Tibial artery (tissue), 4 donors: ENCODE results near the gene CCHCR1.

ENCODE experiments used
- DNase-seq, 2 donors: peaks; one replicate each; pipeline ENCODE4 v3.0.0-alpha.2; 2019
- H3K27ac ChIP-seq, 2 donors: fragments of 200-600 bp; sonication (generic) in 1 of 2; 1 replicate in 1 of 2; 2 replicates in 1 of 2; pipeline ENCODE4 v1.5.1; 2018 to 2019; ENCODE audit warnings: mild to moderate bottlenecking in 1 of 2
- H3K27me3 ChIP-seq, 2 donors: fragments of 200-600 bp; sonication (generic) in 1 of 2; one replicate each; pipeline versions ENCODE4 v1.5.1 to v1.6.0; 2016 to 2019
- H3K36me3 ChIP-seq, 3 donors: fragments of 200-600 bp; sonication (generic) in 2 of 3; one replicate each; pipeline ENCODE4 v1.5.1; 2016 to 2019; ENCODE audit warnings: mild to moderate bottlenecking in 2 of 3
- H3K4me1 ChIP-seq, 4 donors: fragments of 200-600 bp; sonication (generic) in 2 of 4; 1 replicate in 3 of 4; 2 replicates in 1 of 4; pipeline ENCODE4 v1.5.1; 2016 to 2019
- H3K4me3 ChIP-seq, 2 donors: fragments of 200-600 bp; sonication (generic) in 1 of 2; 1 replicate in 1 of 2; 2 replicates in 1 of 2; pipeline ENCODE4 v1.5.1; 2018 to 2019; ENCODE audit warnings: mild to moderate bottlenecking in 2 of 2
- H3K9me3 ChIP-seq, 3 donors: fragments of 200-600 bp; sonication (generic) in 1 of 3; one replicate each; pipeline ENCODE4 v1.5.1; 2016 to 2019
- intact Hi-C: fragments of 100-400 bp; cut with DNase I; formaldehyde crosslinking; loops from one replicate; pipeline ENCODE4 v1.15.0; 2023; ENCODE audit warnings: low total_unique reads
- TF ChIP-seq, protein P1 (sequence below), 2 experiments: fragments of 200-600 bp in 1 of 2; fragments of 450-650 bp in 1 of 2; IDR thresholded peaks; one replicate each; pipeline ENCODE4 v1.5.1; 2017 to 2019; ENCODE audit warnings: antibody characterized with exemption in 2 of 2, mild to moderate bottlenecking in 1 of 2, moderate library complexity in 1 of 2

The CCHCR1 gene

DNA sequence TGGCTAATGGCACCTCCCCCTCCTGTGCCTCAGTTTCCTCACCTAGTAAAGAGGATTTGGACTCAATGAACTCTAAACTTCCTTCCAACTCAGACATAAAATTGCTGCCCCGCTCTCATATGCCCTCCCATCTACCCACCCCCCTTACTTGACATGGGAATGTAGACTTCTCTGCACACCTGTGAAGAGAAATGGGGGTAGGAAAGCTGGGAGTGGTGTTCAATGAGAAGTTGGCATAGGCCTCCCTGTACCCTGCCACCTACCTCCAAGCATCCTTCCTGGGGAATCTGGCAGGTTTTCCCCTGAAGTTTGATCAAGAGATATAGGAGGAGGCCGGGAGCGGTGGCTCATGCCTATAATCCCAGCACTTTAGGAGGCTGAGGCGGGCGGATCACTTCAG is 16.8 kb upstream of the CCHCR1 start:
- Histone ChIP-seq H3K4me3 (no peak overlapping the region), H3K27ac (no peak overlapping the region), H3K27me3 (no peaks in the 10 kb centered on the region), H3K4me1 (no peaks in the 10 kb centered on the region), H3K36me3 (peaks cover 0 to 9% (median 0%) of the 10 kb centered on the region in 3 donors), H3K9me3 (no peaks in the 10 kb centered on the region)
- no peak for DNase-seq
- intact Hi-C loops, result no loop called here
- TF ChIP-seq, protein P1, sequence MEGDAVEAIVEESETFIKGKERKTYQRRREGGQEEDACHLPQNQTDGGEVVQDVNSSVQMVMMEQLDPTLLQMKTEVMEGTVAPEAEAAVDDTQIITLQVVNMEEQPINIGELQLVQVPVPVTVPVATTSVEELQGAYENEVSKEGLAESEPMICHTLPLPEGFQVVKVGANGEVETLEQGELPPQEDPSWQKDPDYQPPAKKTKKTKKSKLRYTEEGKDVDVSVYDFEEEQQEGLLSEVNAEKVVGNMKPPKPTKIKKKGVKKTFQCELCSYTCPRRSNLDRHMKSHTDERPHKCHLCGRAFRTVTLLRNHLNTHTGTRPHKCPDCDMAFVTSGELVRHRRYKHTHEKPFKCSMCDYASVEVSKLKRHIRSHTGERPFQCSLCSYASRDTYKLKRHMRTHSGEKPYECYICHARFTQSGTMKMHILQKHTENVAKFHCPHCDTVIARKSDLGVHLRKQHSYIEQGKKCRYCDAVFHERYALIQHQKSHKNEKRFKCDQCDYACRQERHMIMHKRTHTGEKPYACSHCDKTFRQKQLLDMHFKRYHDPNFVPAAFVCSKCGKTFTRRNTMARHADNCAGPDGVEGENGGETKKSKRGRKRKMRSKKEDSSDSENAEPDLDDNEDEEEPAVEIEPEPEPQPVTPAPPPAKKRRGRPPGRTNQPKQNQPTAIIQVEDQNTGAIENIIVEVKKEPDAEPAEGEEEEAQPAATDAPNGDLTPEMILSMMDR (IDR thresholded peaks at IDR 0.05), result no peak

DNA sequence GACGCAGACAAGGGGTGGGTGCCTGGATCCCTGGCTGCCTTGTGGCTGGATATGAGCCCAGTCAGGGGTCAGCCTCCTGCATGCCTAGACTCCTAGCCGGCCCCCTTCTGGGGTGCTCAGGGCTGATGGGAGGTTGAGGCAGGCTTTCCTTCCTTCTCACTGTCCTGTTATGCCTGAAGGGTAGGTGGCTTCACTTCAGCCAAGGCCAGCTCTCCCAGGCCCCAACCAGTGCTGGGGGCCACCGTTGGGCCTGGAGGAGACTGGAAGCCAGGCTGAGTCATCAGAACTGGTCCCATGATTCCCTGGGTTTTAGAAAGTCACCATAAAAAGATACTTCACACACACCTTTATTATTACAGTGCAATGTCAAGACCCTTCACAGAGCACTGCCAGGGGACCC is 15.8 kb upstream of the CCHCR1 start:
- no peak for DNase-seq
- Histone ChIP-seq H3K27me3 (no peaks in the 10 kb centered on the region), H3K9me3 (no peaks in the 10 kb centered on the region), H3K4me3 (no peak overlapping the region), H3K36me3 (peaks cover 0 to 9% (median 0%) of the 10 kb centered on the region in 3 donors), H3K27ac (no peak overlapping the region), H3K4me1 (no peaks in the 10 kb centered on the region)
- TF ChIP-seq, protein P1 (IDR thresholded peaks at IDR 0.05), result no peak
- intact Hi-C loops, result no loop called here

DNA sequence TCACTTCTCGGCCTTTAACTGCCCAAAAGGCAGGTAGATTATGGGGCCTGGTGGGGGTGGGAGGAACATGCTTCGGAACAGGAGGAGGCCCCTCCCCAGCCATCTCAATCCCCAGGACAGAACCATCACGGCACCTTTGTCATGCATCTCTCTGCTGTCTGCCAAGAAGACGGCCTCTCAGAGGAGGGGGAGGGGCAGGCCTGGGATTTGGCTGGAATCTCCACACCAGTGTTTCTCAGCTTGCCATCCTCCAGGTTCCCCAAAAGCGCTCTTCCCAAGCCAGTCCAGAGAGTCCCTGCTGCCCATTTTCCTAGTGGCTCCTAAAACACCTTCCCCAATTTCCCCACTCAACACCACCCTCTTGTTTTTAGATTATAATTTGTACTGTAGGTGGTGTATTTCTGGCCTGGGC is 15.4 kb upstream of the CCHCR1 start:
- intact Hi-C loops, result no loop called here
- Histone ChIP-seq H3K36me3 (peaks cover 0 to 8% (median 0%) of the 10 kb centered on the region in 3 donors), H3K27ac (no peak overlapping the region), H3K27me3 (no peaks in the 10 kb centered on the region), H3K9me3 (no peaks in the 10 kb centered on the region), H3K4me3 (no peak overlapping the region), H3K4me1 (no peaks in the 10 kb centered on the region)
- DNase-seq, result no peak
- TF ChIP-seq, protein P1 (IDR thresholded peaks at IDR 0.05), result no peak

DNA sequence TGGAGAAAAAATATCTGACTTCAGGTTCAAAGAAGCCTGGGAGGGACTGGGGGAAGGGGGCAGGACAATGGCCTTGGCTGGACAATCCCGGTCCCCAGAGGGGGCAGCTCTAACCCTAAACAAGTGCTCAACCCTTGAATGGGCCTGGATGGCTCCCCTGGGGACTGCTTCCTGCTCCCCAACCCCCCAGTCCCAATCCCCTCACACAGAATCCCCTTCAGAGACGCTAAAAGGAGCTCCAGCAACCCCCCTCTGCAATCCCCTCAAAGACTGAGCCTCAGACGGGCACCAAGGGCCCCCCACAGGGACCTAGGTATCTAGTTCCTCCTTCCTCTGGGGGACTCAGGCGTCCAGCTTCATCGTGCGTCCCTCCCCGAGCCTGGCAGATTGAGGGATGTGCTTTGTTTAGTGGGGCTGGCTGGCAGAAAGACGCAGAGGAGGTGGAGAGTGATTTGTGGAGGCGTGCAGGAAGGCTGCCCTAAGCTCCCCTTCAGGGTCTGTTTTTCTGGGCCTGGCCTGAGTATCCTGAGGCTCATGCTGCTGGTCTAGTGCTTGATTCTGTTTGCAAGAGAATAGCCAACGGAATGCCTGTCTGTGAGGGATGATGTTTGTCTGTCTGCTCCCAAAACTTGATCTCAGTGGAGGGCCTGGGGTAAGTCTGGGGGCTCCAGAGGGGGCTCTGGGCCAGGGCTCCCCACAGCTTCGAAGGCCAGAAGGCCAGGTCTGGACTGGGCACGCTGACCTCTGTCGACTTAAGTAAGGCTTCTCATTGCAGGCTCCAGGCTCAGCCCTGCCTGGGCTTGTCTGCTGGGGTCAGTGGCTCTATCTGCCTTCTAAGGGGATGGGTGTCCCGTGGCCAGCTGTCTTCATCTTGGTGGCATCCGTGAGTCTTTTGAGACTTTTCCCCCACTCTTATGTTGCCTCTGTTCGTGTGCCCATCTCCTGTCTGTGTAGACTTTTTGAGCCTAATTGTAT is 14.6 kb upstream of the CCHCR1 start:
- intact Hi-C loops, result no loop called here
- H3K36me3 ChIP-seq, result peaks cover 0 to under 1% (median 0%) of the 10 kb centered on the region in 3 donors
- no peak for DNase-seq

DNA sequence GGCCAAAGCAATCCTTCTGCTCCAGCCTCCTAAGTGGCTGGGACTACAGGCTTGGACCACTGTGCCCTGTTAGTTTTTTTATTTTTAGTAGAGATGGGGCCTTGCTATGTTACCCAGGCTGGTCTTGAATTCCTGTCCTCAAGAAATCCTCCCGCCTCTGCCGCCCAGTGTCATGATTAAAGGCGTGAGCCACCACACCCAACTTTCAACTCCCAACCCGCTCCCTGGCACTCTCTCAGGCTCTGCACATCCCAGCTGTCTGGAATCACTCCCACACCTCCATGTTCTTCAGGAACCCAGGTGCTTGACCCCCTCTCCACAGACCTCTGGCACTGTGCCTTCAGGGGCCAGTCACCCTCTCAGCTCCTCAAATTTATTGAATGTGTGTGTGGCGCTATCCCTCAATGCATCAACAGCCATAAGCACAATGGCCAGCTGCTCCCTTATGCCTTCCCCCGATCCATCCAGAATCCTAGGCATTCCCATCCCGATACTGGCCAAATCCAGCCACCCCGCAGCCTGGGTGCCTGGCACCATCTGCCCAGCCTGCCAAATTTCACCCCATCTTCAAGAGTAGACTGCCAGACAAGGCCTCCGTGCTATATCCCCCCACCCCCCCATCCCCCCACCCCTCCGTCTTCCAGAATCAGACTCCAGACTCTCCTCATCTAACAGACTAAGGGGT is 13.5 kb upstream of the CCHCR1 start:
- Histone ChIP-seq H3K36me3 (no peaks in the 10 kb centered on the region), H3K27ac (no peak overlapping the region), H3K27me3 (no peaks in the 10 kb centered on the region), H3K4me3 (no peak overlapping the region), H3K4me1 (no peaks in the 10 kb centered on the region), H3K9me3 (no peaks in the 10 kb centered on the region)
- intact Hi-C loops, result no loop called here
- DNase-seq, result no peak
- TF ChIP-seq, protein P1 (IDR thresholded peaks at IDR 0.05), result no peak

More for the DNA sequence above, 14.6 kb upstream of the CCHCR1 start:
- TF ChIP-seq, protein P1 (IDR thresholded peaks at IDR 0.05), result no peak
- no peaks in the 10 kb centered on the region for H3K4me1 ChIP-seq
- no peak overlapping the region for H3K27ac ChIP-seq
- no peaks in the 10 kb centered on the region for H3K27me3 ChIP-seq
- H3K9me3 ChIP-seq, result no peaks in the 10 kb centered on the region
- H3K4me3 ChIP-seq, result no peak overlapping the region
